D721Med (cell line): ENCODE measurements around the gene NFAT5.
"Not testable (repeated sequence)": the region's sequence is repeated elsewhere in the genome, so short reads cannot be mapped to it uniquely, and the experiment has no call there.

ENCODE experiments used
- DNase-seq: peaks from one replicate; pipeline ENCODE4 v3.0.0; 2011; ENCODE audit warnings: low spot score; ENCODE audit not compliant: insufficient read length
- FAIRE-seq: peaks from 2 replicates; lab custom pipeline; 2011; peaks lifted over from hg19 to GRCh38; lab: Jason Lieb, UNC
- TF ChIP-seq, protein P1 (sequence below): IDR thresholded peaks from 2 replicates; pipeline ENCODE4 v1.5.1; 2012; ENCODE audit warnings: mild to moderate bottlenecking, control low read depth; ENCODE audit not compliant: insufficient read depth; ENCODE audit errors: missing control alignments

NFAT5 gene

GRCh38 chr16:69565671-69566239 lies at the start of gene NFAT5:
Gene NFAT5 (plus strand): TSS chr16:69565966. CDS start chr16:69566302, 336 bp downstream.
- TF ChIP-seq, protein P1, sequence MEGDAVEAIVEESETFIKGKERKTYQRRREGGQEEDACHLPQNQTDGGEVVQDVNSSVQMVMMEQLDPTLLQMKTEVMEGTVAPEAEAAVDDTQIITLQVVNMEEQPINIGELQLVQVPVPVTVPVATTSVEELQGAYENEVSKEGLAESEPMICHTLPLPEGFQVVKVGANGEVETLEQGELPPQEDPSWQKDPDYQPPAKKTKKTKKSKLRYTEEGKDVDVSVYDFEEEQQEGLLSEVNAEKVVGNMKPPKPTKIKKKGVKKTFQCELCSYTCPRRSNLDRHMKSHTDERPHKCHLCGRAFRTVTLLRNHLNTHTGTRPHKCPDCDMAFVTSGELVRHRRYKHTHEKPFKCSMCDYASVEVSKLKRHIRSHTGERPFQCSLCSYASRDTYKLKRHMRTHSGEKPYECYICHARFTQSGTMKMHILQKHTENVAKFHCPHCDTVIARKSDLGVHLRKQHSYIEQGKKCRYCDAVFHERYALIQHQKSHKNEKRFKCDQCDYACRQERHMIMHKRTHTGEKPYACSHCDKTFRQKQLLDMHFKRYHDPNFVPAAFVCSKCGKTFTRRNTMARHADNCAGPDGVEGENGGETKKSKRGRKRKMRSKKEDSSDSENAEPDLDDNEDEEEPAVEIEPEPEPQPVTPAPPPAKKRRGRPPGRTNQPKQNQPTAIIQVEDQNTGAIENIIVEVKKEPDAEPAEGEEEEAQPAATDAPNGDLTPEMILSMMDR = no peak
- DNase-seq (no peak), FAIRE-seq (no peak)

GRCh38 chr16:69517914-69518313 lies 47.9 kb upstream of the NFAT5 start:
- FAIRE-seq, DNase-seq: not testable (repeated sequence)

DNA sequence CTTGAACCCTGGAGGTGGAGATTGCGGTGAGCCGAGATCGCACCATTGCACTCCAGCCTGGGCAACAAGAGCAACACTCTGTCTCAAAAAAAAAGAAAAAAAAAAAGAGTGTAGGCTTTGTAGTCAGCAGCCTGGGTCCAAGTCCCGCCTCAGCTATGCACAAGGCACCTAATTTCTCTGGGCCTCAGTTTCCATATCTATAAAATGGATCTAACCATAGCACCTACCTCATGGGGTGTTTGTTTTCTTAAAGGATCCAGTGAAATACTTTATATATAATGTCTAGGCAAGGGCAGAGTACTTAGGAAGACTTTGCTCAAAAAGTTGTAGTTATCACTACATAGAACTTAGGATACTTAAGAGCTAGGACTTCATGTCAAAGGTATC lies 45.4 kb upstream of the NFAT5 start:
- DNase-seq (no peak), FAIRE-seq (no peak)
- TF ChIP-seq, protein P1 = no peak

- no peak for DNase-seq
- TF ChIP-seq, protein P1 = no peak
- FAIRE-seq = no peak
Observed at GRCh38 chr16:69520800-69521602, 44.8 kb upstream of the NFAT5 start.

DNA sequence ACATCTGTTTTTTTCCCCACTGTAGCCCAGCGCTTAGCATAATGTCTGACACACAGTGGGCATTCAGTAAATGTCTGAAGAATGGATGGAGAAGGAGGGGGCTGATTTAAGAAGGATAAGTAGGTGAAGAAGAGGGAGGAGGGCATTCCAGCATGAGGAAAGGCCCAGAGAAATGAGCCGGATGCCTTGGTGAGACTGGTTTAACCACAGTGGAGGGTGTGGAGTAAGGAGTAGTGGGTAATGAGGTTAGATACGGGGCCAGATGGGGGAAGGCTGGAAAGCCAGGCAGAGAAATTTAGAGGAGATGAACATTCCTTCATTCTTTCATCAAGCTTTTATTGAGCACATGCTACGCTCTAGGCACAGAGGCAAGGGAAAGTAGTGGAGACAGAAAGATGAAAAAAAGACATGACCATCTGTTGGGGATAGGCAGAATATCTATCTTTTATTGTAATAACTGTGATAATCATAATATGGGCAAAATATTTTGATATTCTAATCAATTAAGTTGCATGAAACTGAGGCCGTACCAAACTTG lies 43.7 kb upstream of the NFAT5 start:
- DNase-seq (no peak), FAIRE-seq (no peak)
- TF ChIP-seq, protein P1 = no peak

GRCh38 chr16:69522732-69523404 lies 42.9 kb upstream of the NFAT5 start:
- DNase-seq (no peak), FAIRE-seq (no peak)
- TF ChIP-seq, protein P1 = no peak

DNA sequence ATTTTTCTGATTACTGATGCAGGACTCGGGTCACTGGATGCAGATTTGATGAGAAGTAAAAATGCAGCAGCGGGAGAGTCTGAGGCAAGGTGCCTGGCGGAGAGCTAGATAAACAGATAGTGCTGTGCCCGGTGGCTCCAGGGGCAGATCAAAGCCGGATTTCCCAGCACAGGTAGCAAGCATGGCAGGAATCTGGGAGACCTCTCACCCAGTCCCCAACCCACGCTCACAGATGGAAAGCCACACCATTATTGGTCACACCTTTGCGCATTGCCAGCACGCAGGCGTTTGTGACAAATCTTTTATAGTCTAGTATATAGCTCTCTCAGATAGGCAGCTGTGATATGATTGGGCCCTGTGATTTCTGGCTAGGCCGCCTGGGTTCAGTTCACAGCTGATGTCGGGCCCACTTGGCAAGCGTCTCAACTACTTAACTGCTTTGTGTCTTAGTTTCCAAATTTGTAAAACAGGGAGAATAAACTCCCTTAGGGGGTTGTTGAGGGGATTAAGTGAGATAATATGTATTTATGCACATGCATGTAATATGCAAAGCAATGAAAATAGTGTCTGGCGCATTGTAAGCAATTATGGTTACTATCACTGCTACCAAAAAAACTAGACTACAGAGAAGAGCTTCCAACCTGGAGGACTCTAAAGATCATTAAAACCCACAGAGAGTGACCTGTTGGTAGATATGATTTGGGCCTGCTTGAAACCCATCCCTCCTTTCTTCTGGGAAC lies 42.0 kb upstream of the NFAT5 start:
- TF ChIP-seq, protein P1 = no peak
- DNase-seq (no peak), FAIRE-seq (no peak)
